Measurements from ENCODE around the gene AP2S1.

Gene AP2S1

DNA sequence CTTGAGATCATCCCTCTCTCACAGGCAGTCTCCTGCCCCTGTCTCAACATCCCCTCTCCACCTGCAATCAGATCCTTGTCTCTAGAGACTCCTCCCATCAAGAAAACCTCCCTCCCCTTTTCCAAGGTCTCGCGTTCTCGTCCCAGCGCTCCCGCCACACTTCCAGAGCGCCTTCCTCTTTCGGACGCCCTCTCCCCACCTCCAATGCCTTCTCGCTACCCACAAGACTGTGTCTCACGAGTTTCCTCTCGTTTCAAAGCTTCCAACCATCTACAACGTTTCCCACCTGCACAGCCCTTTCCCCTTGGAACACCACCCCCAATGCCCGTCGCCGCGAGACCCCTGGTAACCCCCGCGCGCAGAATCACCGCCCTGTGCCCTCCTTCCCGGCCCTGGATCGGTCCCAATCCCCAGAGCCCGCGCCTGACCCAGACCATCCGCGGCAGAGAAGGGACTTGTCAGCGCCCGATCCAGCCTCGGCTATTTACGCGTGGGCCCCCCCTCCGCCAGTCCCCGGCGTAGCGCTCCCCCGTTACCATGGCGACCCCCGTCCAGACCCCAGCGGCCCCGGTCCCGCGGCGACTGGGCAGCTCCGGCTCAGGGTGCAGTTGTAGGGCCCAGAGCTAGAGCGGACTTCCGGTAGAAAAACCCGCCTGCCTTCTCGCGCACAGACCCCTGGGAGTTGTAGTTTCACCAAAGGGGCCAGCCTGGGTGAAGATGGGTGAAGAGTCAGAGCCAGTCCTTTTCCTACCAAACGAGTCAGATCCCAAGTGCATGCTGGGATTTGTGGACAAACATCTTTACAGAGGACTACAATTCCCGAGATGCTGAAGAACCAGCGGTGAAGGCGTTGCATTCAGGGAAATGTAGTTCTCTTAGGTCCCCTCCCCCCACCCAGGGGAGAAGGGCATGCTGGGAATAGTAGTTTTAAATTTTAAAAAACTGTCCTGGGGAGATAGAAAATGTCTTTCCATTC lies at the start of gene AP2S1:
AP2S1 (minus strand) TSS at position 619 of the 976 bp plus-strand sequence; CDS start at position 539, 80 bp downstream.
- H3K36me3 ChIP-seq (ENCODE audit: control insufficient read depth in 2 of 2, insufficient read depth in 1 of 2, low read length in 2 of 2), result peaks cover 8 to 11% of the 10 kb centered on the region in 2 experiments; a peak in 2 of 3 replicates
- H3K4me1 ChIP-seq (ENCODE audit: control insufficient read depth, insufficient read depth, low read length), result peaks cover 7% of the 10 kb centered on the region
- CTCF ChIA-PET, result interaction anchor here (0.7 to 2.5 kb wide), 6 partner anchors 10 to 162 kb away, joined by 3 to 15 read pairs (median 4); no protein-coding TSS in a partner anchor
- POLR2A ChIA-PET, result interaction anchor here (0.6 to 1.4 kb wide), 17 partner anchors 9 to 263 kb away, joined by 3 to 15 read pairs (median 4); partner anchors contain the start of genes ARHGAP35, FKRP, SLC1A5 and ZC3H4
- peak within 1 kb of the TSS; percentile 78 for H3K4me3 ChIP-seq (ENCODE audit: low read depth, low read length)
- H3K27ac ChIP-seq (ENCODE audit: extremely low read depth, low read depth, low read length), result peak within 1 kb of the TSS; percentile 97
- no peaks in the 10 kb centered on the region for H3K9me3 ChIP-seq (ENCODE audit: control insufficient read depth, insufficient read depth, low read depth, low read length)
- no peak for TF ChIP-seq ZNF350 (tag by site-specific recombination; IDR thresholded peaks at IDR 0.05)
- peak; percentile 67 for TF ChIP-seq ZSCAN16 (tag by site-specific recombination; IDR thresholded peaks at IDR 0.05)
- no peak for TF ChIP-seq ZNF670 (tag by site-specific recombination; IDR thresholded peaks at IDR 0.05; ENCODE audit: low read depth)
- no peak for TF ChIP-seq ZBTB7A (tag by site-specific recombination; IDR thresholded peaks at IDR 0.05; ENCODE audit: low read depth)
- peak; percentile 89 for TF ChIP-seq ZNF792 (tag by site-specific recombination; IDR thresholded peaks at IDR 0.05)
- TF ChIP-seq ZNF624 (tag by site-specific recombination; IDR thresholded peaks at IDR 0.05), result no peak
- TF ChIP-seq ZNF544 (tag by site-specific recombination; IDR thresholded peaks at IDR 0.05), result no peak
- TF ChIP-seq, protein P1, sequence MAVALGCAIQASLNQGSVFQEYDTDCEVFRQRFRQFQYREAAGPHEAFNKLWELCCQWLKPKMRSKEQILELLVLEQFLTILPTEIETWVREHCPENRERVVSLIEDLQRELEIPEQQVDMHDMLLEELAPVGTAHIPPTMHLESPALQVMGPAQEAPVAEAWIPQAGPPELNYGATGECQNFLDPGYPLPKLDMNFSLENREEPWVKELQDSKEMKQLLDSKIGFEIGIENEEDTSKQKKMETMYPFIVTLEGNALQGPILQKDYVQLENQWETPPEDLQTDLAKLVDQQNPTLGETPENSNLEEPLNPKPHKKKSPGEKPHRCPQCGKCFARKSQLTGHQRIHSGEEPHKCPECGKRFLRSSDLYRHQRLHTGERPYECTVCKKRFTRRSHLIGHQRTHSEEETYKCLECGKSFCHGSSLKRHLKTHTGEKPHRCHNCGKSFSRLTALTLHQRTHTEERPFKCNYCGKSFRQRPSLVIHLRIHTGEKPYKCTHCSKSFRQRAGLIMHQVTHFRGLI (tag by site-specific recombination; IDR thresholded peaks at IDR 0.05), result peak; percentile 25
- TF ChIP-seq, protein P2, sequence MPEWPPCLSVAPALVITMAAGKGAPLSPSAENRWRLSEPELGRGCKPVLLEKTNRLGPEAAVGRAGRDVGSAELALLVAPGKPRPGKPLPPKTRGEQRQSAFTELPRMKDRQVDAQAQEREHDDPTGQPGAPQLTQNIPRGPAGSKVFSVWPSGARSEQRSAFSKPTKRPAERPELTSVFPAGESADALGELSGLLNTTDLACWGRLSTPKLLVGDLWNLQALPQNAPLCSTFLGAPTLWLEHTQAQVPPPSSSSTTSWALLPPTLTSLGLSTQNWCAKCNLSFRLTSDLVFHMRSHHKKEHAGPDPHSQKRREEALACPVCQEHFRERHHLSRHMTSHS (tag by site-specific recombination; IDR thresholded peaks at IDR 0.05), result no peak
- peak; percentile 69 for TF ChIP-seq SP7 (tag by site-specific recombination; IDR thresholded peaks at IDR 0.05)
- peak; percentile 98 for TF ChIP-seq ZNF335 (tag by site-specific recombination; conservative IDR thresholded peaks at IDR 0.05)
- TF ChIP-seq, protein P3, sequence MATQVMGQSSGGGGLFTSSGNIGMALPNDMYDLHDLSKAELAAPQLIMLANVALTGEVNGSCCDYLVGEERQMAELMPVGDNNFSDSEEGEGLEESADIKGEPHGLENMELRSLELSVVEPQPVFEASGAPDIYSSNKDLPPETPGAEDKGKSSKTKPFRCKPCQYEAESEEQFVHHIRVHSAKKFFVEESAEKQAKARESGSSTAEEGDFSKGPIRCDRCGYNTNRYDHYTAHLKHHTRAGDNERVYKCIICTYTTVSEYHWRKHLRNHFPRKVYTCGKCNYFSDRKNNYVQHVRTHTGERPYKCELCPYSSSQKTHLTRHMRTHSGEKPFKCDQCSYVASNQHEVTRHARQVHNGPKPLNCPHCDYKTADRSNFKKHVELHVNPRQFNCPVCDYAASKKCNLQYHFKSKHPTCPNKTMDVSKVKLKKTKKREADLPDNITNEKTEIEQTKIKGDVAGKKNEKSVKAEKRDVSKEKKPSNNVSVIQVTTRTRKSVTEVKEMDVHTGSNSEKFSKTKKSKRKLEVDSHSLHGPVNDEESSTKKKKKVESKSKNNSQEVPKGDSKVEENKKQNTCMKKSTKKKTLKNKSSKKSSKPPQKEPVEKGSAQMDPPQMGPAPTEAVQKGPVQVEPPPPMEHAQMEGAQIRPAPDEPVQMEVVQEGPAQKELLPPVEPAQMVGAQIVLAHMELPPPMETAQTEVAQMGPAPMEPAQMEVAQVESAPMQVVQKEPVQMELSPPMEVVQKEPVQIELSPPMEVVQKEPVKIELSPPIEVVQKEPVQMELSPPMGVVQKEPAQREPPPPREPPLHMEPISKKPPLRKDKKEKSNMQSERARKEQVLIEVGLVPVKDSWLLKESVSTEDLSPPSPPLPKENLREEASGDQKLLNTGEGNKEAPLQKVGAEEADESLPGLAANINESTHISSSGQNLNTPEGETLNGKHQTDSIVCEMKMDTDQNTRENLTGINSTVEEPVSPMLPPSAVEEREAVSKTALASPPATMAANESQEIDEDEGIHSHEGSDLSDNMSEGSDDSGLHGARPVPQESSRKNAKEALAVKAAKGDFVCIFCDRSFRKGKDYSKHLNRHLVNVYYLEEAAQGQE (tag by site-specific recombination; IDR thresholded peaks at IDR 0.05), result no peak
- no peak for TF ChIP-seq ZNF530 (tag by site-specific recombination; IDR thresholded peaks at IDR 0.05; ENCODE audit: low read depth)
- 0 out of 2 replicates have a peak, but pooled peaks have one; percentile 4 for TF ChIP-seq ZNF664 (tag by site-specific recombination; IDR thresholded peaks at IDR 0.05)
- TF ChIP-seq ZNF155 (tag by site-specific recombination; IDR thresholded peaks at IDR 0.05), result no peak
- no peak for TF ChIP-seq ZFP3 (tag by site-specific recombination; IDR thresholded peaks at IDR 0.05; ENCODE audit: low read depth)
- TF ChIP-seq, protein P4, sequence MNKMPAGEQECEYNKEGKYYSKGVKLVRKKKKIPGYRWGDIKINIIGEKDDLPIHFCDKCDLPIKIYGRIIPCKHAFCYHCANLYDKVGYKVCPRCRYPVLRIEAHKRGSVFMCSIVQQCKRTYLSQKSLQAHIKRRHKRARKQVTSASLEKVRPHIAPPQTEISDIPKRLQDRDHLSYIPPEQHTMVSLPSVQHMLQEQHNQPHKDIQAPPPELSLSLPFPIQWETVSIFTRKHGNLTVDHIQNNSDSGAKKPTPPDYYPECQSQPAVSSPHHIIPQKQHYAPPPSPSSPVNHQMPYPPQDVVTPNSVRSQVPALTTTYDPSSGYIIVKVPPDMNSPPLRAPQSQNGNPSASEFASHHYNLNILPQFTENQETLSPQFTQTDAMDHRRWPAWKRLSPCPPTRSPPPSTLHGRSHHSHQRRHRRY (tag by site-specific recombination; IDR thresholded peaks at IDR 0.05), result no peak
- TF ChIP-seq KLF7 (tag by site-specific recombination; IDR thresholded peaks at IDR 0.05; ENCODE audit: borderline replicate concordance), result peak; percentile 69; the same call in 1 of the 2 replicates
- TF ChIP-seq, protein P5, sequence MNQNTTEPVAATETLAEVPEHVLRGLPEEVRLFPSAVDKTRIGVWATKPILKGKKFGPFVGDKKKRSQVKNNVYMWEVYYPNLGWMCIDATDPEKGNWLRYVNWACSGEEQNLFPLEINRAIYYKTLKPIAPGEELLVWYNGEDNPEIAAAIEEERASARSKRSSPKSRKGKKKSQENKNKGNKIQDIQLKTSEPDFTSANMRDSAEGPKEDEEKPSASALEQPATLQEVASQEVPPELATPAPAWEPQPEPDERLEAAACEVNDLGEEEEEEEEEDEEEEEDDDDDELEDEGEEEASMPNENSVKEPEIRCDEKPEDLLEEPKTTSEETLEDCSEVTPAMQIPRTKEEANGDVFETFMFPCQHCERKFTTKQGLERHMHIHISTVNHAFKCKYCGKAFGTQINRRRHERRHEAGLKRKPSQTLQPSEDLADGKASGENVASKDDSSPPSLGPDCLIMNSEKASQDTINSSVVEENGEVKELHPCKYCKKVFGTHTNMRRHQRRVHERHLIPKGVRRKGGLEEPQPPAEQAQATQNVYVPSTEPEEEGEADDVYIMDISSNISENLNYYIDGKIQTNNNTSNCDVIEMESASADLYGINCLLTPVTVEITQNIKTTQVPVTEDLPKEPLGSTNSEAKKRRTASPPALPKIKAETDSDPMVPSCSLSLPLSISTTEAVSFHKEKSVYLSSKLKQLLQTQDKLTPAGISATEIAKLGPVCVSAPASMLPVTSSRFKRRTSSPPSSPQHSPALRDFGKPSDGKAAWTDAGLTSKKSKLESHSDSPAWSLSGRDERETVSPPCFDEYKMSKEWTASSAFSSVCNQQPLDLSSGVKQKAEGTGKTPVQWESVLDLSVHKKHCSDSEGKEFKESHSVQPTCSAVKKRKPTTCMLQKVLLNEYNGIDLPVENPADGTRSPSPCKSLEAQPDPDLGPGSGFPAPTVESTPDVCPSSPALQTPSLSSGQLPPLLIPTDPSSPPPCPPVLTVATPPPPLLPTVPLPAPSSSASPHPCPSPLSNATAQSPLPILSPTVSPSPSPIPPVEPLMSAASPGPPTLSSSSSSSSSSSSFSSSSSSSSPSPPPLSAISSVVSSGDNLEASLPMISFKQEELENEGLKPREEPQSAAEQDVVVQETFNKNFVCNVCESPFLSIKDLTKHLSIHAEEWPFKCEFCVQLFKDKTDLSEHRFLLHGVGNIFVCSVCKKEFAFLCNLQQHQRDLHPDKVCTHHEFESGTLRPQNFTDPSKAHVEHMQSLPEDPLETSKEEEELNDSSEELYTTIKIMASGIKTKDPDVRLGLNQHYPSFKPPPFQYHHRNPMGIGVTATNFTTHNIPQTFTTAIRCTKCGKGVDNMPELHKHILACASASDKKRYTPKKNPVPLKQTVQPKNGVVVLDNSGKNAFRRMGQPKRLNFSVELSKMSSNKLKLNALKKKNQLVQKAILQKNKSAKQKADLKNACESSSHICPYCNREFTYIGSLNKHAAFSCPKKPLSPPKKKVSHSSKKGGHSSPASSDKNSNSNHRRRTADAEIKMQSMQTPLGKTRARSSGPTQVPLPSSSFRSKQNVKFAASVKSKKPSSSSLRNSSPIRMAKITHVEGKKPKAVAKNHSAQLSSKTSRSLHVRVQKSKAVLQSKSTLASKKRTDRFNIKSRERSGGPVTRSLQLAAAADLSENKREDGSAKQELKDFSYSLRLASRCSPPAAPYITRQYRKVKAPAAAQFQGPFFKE (tag by site-specific recombination; IDR thresholded peaks at IDR 0.05; ENCODE audit: borderline replicate concordance), result no peak
- TF ChIP-seq ZNF140 (tag by site-specific recombination; IDR thresholded peaks at IDR 0.05), result no peak
- TF ChIP-seq, protein P6, sequence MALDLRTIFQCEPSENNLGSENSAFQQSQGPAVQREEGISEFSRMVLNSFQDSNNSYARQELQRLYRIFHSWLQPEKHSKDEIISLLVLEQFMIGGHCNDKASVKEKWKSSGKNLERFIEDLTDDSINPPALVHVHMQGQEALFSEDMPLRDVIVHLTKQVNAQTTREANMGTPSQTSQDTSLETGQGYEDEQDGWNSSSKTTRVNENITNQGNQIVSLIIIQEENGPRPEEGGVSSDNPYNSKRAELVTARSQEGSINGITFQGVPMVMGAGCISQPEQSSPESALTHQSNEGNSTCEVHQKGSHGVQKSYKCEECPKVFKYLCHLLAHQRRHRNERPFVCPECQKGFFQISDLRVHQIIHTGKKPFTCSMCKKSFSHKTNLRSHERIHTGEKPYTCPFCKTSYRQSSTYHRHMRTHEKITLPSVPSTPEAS (tag by site-specific recombination; IDR thresholded peaks at IDR 0.05), result peak; percentile 59; the same call in 1 of the 2 replicates
- TF ChIP-seq ZNF768 (tag by site-specific recombination; IDR thresholded peaks at IDR 0.05), result no peak

Measured in HEK293 (cell line).